ENCODE measurements around the gene SATL1. TPM values are rescaled to one million over a fixed set of nuclear protein-coding genes. Genes with fewer than 3 reads are reported as not detected.
A peak's percentile ranks its signal among the peaks of the same experiment; 100 is the strongest.

Gene SATL1
- total and polyA plus RNA-seq, 2 of the 13 experiments (the other 11 are each of a cell fraction or from before 2014, with no cell fraction given) = not detected

GRCh38 chrX:85065512-85066198 lies 177.9 kb downstream of the SATL1 start (continued):
- no peak for TF ChIP-seq ARNT2 (CRISPR knock-in tag; IDR thresholded peaks at IDR 0.05; ENCODE audit: low read depth)

GRCh38 chrX:85052636-85053343 lies 190.8 kb downstream of the SATL1 start:
- Histone ChIP-seq H3K4me1 (ENCODE audit: insufficient read depth, low read length) (no peaks in the 10 kb centered on the region), H3K4me3 (replicated peaks in 1 of 3; ENCODE audit: insufficient read depth in 1 of 3, low read depth in 2 of 3, low read length in 3 of 3) (no peak overlapping the region), H3K27ac (ENCODE audit: extremely low read length, insufficient read depth, low read length) (no peak overlapping the region), H3K4me2 (ENCODE audit: low read depth, low read length) (no peak overlapping the region), H3K9ac (ENCODE audit: insufficient read depth, low read depth, low read length) (no peak overlapping the region), H3K9me3 (ENCODE audit: low read length) (no peaks in the 10 kb centered on the region), H4K20me1 (ENCODE audit: insufficient read depth, low read length) (no peaks in the 10 kb centered on the region), H3K27me3 (ENCODE audit: control insufficient read depth in 1 of 2, insufficient read depth in 2 of 2, low read length in 2 of 2) (no peaks in the 10 kb centered on the region), H3K79me2 (ENCODE audit: insufficient read depth, low read length) (no peaks in the 10 kb centered on the region), H3K36me3 (replicated peaks in 1 of 2; ENCODE audit: control insufficient read depth in 1 of 2, insufficient read depth in 2 of 2, low read length in 2 of 2) (0 out of 5 replicates have a peak, but pooled peaks cover 0 to 3% of the 10 kb centered on the region in 2 experiments), H2AFZ (ENCODE audit: low read length) (no peak overlapping the region)
- CTCF ChIA-PET (ENCODE audit: low intra/inter-chr PET ratio, low total read pairs) = no interaction called here
- ATAC-seq (no peak), FAIRE-seq (no peak), DNase-seq (ENCODE audit: low spot score) (no peak)
- in situ Hi-C loops (cut with HindIII; ENCODE audit: extremely low pct_ligation_motif_present, low pct_unique_long_range_greater_than_20kb) = no loop called here
- POLR2A ChIA-PET = no interaction called here
- intact Hi-C loops (cut with micrococcal nuclease; ENCODE audit: unreplicated experiment) = loop anchor here (2.0 kb wide), 1 partner anchor 324 kb away; no protein-coding TSS in a partner anchor
- 64% methylated on average over 2 of the region's 2 CpGs for WGBS (ENCODE audit: low lambda C conversion rate)
- no TSS peak for BruUV-seq (replicated peaks)
- TF ChIP-seq JUN (CRISPR knock-in tag; IDR thresholded peaks at IDR 0.05) (no peak), STAG1 (CRISPR knock-in tag; IDR thresholded peaks at IDR 0.05) (peak; percentile 24; the same call in 1 of the 2 replicates), GABPA (IDR thresholded peaks at IDR 0.05; ENCODE audit: low read depth, low read length) (no peak), GABPA (CRISPR knock-in tag; IDR thresholded peaks at IDR 0.05; ENCODE audit: low read depth) (no peak), SP4 (CRISPR knock-in tag; IDR thresholded peaks at IDR 0.05) (no peak), SMC3 (IDR thresholded peaks at IDR 0.05; ENCODE audit: low read length) (0 out of 2 replicates have a peak, but pooled peaks have one; percentile 5), ZNF256 (CRISPR knock-in tag; conservative IDR thresholded peaks at IDR 0.05) (no peak)

Measured in HepG2 (cell line).